ENCODE results near the gene AAMDC.
A peak's percentile ranks its signal among the peaks of the same experiment; 100 is the strongest.
"Not testable (repeated sequence)": the region's sequence is repeated elsewhere in the genome, so short reads cannot be mapped to it uniquely, and the experiment has no call there.

Gene AAMDC

DNA sequence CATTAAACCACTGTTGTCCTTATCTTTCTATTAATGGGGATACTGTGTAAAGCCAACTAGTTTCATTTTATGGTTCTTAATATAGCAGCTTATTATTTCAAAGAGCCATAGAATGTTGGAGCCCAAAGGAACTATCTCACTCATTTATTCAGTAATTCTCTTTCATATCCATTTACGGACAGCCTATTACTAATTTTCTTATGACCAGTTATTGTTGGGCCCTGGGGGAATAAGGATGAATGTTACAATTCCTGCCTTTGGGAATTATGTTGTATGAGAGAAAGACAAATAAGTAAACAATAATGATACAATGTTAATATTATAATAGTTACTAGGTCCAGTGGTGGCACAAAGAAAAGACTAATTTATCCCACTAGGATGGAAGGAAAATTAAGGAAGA lies 52.4 kb downstream of the AAMDC start:
- TF ChIP-seq, protein P1, sequence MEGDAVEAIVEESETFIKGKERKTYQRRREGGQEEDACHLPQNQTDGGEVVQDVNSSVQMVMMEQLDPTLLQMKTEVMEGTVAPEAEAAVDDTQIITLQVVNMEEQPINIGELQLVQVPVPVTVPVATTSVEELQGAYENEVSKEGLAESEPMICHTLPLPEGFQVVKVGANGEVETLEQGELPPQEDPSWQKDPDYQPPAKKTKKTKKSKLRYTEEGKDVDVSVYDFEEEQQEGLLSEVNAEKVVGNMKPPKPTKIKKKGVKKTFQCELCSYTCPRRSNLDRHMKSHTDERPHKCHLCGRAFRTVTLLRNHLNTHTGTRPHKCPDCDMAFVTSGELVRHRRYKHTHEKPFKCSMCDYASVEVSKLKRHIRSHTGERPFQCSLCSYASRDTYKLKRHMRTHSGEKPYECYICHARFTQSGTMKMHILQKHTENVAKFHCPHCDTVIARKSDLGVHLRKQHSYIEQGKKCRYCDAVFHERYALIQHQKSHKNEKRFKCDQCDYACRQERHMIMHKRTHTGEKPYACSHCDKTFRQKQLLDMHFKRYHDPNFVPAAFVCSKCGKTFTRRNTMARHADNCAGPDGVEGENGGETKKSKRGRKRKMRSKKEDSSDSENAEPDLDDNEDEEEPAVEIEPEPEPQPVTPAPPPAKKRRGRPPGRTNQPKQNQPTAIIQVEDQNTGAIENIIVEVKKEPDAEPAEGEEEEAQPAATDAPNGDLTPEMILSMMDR (IDR thresholded peaks at IDR 0.05; ENCODE audit: low read depth, low read length): no peak
- no peak overlapping the region for H3K4me3 ChIP-seq (ENCODE audit: low read depth, low read length)

DNA sequence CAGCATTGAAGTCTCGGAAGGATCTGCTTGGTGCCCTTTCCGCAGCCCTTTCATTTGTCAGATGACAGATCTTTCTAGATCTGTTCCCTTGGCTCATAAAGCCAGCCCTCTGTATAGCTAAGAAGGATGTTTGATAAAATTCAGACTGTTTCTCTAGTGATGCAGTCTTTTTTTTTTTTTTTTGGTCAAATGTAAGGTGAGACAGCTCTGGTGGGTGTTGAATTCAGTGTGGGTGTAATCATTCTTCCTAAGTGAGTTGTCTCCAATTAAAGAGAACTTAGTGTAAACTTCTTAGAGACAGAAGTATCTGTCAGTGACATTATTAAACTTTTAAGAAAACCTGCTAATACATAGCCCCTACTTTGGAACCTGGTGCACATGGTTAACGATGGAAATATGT lies 53.3 kb downstream of the AAMDC start:
- H3K4me3 ChIP-seq (ENCODE audit: low read depth, low read length): no peak overlapping the region
- TF ChIP-seq, protein P1 (IDR thresholded peaks at IDR 0.05; ENCODE audit: low read depth, low read length): no peak

DNA sequence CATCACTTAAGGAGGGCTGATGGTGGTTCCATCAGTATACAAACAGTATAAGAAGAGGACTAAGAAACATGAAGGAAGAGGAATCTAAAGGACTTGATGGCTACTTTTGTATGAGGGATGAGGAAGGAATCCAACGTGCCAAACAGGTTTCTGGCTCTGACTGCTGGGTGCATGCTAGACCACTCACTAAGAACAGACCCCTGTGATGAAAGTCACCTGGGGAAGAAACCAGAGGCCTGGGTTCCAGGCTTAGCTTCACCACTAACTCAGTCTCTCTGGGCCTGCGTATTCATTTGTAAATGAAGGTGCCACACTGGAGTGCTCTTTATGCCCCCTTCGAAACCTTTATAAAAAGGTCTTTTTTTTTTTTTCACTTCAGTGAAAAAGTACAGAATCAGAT lies 55.1 kb downstream of the AAMDC start:
- TF ChIP-seq, protein P1 (IDR thresholded peaks at IDR 0.05; ENCODE audit: low read depth, low read length): no peak
- H3K4me3 ChIP-seq (ENCODE audit: low read depth, low read length): no peak overlapping the region

DNA sequence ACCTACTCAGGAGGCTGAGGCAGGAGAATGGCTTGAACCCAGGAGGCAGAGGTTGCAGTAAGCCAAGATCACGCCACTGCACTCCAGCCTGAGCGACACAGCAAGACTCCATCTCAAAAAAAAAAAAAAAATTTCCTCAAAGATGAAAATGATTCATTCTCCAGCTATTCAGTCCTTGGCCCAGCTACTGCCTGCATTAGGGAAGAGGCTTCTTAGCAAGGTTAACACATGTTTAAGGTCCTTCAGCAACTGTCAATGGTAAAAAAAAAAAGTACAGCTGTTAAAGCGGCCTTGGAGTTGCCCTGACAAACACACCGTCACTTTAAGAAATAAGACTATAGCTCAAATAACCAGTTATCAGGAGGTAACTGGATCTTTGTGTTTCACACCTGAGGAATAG lies 57.3 kb downstream of the AAMDC start:
- not testable (repeated sequence) for H3K4me3 ChIP-seq (ENCODE audit: low read depth, low read length)

DNA sequence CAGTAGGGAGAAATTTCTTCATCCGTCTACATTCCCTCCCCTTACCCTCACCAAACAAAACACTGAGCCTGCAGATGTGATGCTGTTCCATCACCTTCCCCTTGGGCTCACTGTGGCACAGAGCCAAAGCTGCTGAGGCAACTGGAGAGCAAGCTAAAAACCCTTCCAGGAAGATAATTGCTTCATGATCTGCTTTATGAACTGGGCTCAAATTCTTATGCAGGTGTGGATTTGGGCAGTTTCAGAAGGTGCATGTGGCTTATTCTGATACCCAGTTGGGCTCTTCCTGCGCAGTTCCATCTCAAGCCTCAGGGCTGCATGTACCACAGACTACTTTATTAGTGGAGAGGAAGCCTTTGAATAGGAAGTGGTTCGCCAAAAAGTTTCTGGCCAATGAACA lies 58.3 kb downstream of the AAMDC start:
- TF ChIP-seq, protein P1 (IDR thresholded peaks at IDR 0.05; ENCODE audit: low read depth, low read length): 0 out of 2 replicates have a peak, but pooled peaks have one; percentile 3
- no peak overlapping the region for H3K4me3 ChIP-seq (ENCODE audit: low read depth, low read length)

DNA sequence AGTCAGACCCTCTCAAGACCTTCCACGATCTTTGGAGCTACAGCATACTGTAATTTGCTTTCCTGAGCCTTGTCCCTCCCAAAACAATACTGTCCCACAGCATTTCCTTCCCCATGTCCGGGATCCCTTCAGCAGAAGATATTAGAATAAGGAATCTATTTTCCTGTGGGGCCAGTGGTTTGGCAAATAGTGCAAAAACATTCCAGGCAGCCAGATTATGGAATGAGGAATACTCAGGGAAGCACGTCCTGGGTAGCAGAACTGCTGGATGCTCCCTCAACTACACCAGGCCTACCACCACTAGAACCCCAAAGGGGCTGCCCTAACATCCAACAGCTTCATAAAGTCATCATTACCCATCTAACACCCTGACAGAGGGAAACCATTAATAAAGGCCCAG lies 61.5 kb downstream of the AAMDC start:
- H3K4me3 ChIP-seq (ENCODE audit: low read depth, low read length): no peak overlapping the region
- TF ChIP-seq, protein P1 (IDR thresholded peaks at IDR 0.05; ENCODE audit: low read depth, low read length): no peak

DNA sequence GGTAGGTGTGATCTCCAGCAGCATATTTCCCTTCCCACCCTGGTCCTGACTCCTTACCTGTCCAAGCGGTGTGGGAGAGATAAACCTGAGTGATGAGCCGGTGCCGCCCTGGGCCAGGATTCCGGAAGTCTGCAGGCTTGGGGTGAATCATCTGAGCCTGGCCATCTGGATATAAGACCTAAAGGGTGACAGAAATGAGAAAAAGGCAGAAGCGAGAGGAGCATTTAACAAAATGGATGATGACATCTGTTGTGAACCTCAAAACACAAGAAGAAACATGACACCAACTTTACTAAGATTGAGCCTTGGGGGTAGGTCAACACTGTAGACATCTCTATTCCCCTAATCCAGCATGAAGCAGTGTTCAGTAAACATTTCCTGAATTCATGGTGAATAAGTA lies 62.8 kb downstream of the AAMDC start:
- H3K4me3 ChIP-seq (ENCODE audit: low read depth, low read length): no peak overlapping the region
- TF ChIP-seq, protein P1 (IDR thresholded peaks at IDR 0.05; ENCODE audit: low read depth, low read length): no peak

DNA sequence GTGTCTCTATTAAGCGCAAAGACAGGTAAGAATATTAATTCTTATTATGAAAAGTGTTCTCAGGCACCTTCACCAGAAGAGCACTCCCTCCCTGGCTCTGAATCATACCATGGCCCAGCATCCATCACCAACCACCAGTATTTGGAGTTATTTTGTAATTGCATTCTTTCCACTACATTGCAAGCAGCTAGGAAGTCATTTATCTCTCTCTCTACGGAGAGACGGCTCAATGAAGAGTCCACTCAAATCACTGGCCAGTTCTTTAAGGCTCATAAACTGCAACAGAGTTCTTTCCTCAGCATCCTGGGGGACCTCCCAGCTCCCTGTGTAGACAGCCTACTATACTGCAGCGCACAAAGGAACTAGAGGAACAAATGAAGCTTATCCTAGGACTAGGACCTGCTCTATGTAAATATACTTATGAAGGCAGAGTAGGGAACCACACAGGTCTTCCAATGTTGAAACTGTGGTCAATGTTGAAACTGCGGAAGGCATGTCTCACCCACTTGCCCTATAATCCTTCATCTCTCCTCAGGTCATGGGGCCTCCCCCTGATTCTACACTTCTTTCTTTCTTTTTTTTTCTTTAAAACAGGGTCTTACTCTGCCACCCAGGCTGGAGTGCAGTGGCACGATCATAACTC lies 63.4 kb downstream of the AAMDC start:
- TF ChIP-seq, protein P1 (IDR thresholded peaks at IDR 0.05; ENCODE audit: low read depth, low read length): no peak
- no peak overlapping the region for H3K4me3 ChIP-seq (ENCODE audit: low read depth, low read length)
